Endothelial cell of umbilical vein (primary cell): ENCODE measurements around the gene BABAM2. TPM values are rescaled to one million over a fixed set of nuclear protein-coding genes. Genes with fewer than 3 reads are reported as not detected.

ENCODE experiments used
- BruUV-seq: library from RNA; stranded (reverse); fragments of 400-500 nt; replicated peaks from 2 replicates; lab custom pipeline; 2021; lab: Mats Ljungman, UMichigan
- CTCF ChIA-PET: fragments of 300-600, 350-600 bp; sonication (Branson Sonifier 250); formaldehyde crosslinking; loops from one replicate; lab custom pipeline; 2021; ENCODE audit warnings: antibody characterized with exemption, inconsistent platforms; lab: Charles Lee
- POLR2A ChIA-PET: fragments of 300-600, 350-600 bp; sonication (Branson Sonifier 250); formaldehyde crosslinking; loops from one replicate; lab custom pipeline; 2021; ENCODE audit warnings: antibody characterized with exemption, inconsistent platforms; lab: Charles Lee
- DNase-seq: peaks from one replicate; pipeline ENCODE4 v3.0.0-alpha.2; 2011; ENCODE audit warnings: low read depth, low spot score
- FAIRE-seq: peaks from 2 replicates; lab custom pipeline; 2011; peaks lifted over from hg19 to GRCh38; lab: Jason Lieb, UNC
- H2AFZ ChIP-seq: 2 replicates; pipeline ENCODE4 v1.6.0; 2012; ENCODE audit warnings: low read depth, low read length, control low read depth, inconsistent platforms
- H3K27ac ChIP-seq: 2 replicates; pipeline ENCODE4 v1.5.1; 2011; ENCODE audit warnings: low read depth, mild to moderate bottlenecking, control low read depth, low read length, moderate library complexity; ENCODE audit not compliant: insufficient read depth
- H3K27me3 ChIP-seq, 2 experiments: 2 replicates each; pipeline versions ENCODE4 v1.6.0 to v1.6.1; 2011; ENCODE audit warnings: low read length in 2 of 2, mixed read lengths in 1 of 2; ENCODE audit not compliant: control insufficient read depth in 2 of 2, insufficient read depth in 2 of 2
- H3K36me3 ChIP-seq, 2 experiments: 2 replicates in 1 of 2; 3 replicates in 1 of 2; pipeline ENCODE4 v1.5.1; 2011; ENCODE audit warnings: low read length in 2 of 2, mild to moderate bottlenecking in 1 of 2, moderate library complexity in 1 of 2; ENCODE audit not compliant: control insufficient read depth in 2 of 2, insufficient read depth in 2 of 2; ENCODE audit errors: extremely low read depth in 1 of 2
- H3K4me1 ChIP-seq: 3 replicates; pipeline ENCODE4 v1.5.1; 2011; ENCODE audit warnings: mild to moderate bottlenecking, low read length; ENCODE audit not compliant: control insufficient read depth, insufficient read depth; ENCODE audit errors: extremely low read depth
- H3K4me2 ChIP-seq: 2 replicates; pipeline ENCODE4 v1.6.1; 2011; ENCODE audit warnings: low read length, control low read depth, mixed read lengths; ENCODE audit not compliant: insufficient read depth
- H3K4me3 ChIP-seq, 3 experiments: fragments of 200-600 bp in 1 of 3; sonication (generic), shearing (Covaris generic) in 1 of 3; replicated peaks in 1 of 3; 2 replicates each; pipeline ENCODE4 v1.5.1; 2011 to 2016; ENCODE audit warnings: control low read depth in 3 of 3, low read length in 3 of 3, mild to moderate bottlenecking in 2 of 3, inconsistent platforms in 1 of 3, low read depth in 1 of 3, moderate library complexity in 1 of 3; ENCODE audit not compliant: insufficient read depth in 1 of 3
- H3K79me2 ChIP-seq: 2 replicates; pipeline ENCODE4 v1.6.0; 2012; ENCODE audit warnings: low read length, inconsistent platforms; ENCODE audit not compliant: control insufficient read depth, insufficient read depth
- H3K9ac ChIP-seq: replicated peaks from 2 replicates; pipeline ENCODE3; 2011; ENCODE audit warnings: low read length, control low read depth; ENCODE audit not compliant: insufficient read depth; ENCODE audit errors: extremely low read depth
- H3K9me1 ChIP-seq: replicated peaks from 3 replicates; pipeline ENCODE4 v1.6.0; 2011; ENCODE audit warnings: mild to moderate bottlenecking, low read length; ENCODE audit not compliant: control insufficient read depth, insufficient read depth; ENCODE audit errors: extremely low read depth
- H3K9me3 ChIP-seq: replicated peaks from 2 replicates; pipeline ENCODE4 v1.5.1; 2012; ENCODE audit warnings: low read length, inconsistent platforms; ENCODE audit not compliant: control insufficient read depth, insufficient read depth
- H4K20me1 ChIP-seq: replicated peaks from 2 replicates; pipeline ENCODE3; 2011; ENCODE audit warnings: mild to moderate bottlenecking, low read length; ENCODE audit not compliant: control insufficient read depth, insufficient read depth; ENCODE audit errors: extremely low read depth
- EZH2 ChIP-seq: IDR thresholded peaks from 2 replicates; pipeline ENCODE4 v1.6.1; 2012; ENCODE audit warnings: borderline replicate concordance, low read depth, mild to moderate bottlenecking, moderate library complexity, low read length, inconsistent platforms; ENCODE audit not compliant: severe bottlenecking
- FOS ChIP-seq: IDR thresholded peaks from 2 replicates; pipeline ENCODE4 v1.6.1; 2011; ENCODE audit warnings: mild to moderate bottlenecking, low read length, moderate library complexity, borderline replicate concordance; ENCODE audit not compliant: insufficient read depth
- GATA2 ChIP-seq: IDR thresholded peaks from 2 replicates; pipeline ENCODE4 v1.7.0; 2011; ENCODE audit warnings: low read depth, mild to moderate bottlenecking, moderate library complexity, mixed read lengths, low read length; ENCODE audit not compliant: insufficient read length, insufficient read depth
- JUN ChIP-seq: IDR thresholded peaks from 2 replicates; pipeline ENCODE4 v1.6.1; 2011; ENCODE audit warnings: borderline replicate concordance, low read depth; ENCODE audit not compliant: insufficient read length, insufficient read depth
- MYC ChIP-seq: IDR thresholded peaks from one replicate; pipeline ENCODE4 v1.6.1; 2011; ENCODE audit warnings: mild to moderate bottlenecking, low read depth, low read length
- POLR2A ChIP-seq: IDR thresholded peaks from 2 replicates; pipeline ENCODE4 v1.6.1; 2012; ENCODE audit warnings: low read depth, mild to moderate bottlenecking, control low read depth, low read length
- POLR2AphosphoS5 ChIP-seq: IDR thresholded peaks from 2 replicates; pipeline ENCODE4 v1.6.1; 2012; ENCODE audit warnings: low read depth, mild to moderate bottlenecking, control low read depth, low read length, moderate library complexity; ENCODE audit not compliant: insufficient read depth
- dilution Hi-C: fragments of 300-500 bp; cut with MboI; formaldehyde crosslinking; loops from one replicate; pipeline ENCODE4 v1.15.0; 2019; ENCODE audit warnings: low sequenced_read_pairs; ENCODE audit not compliant: extremely low pct_ligation_motif_present
- intact Hi-C: fragments of 100-400 bp; cut with micrococcal nuclease; formaldehyde crosslinking; loops from one replicate; pipeline ENCODE4 v1.10.0; 2022
- polyA plus RNA-seq, 4 experiments: library from polyadenylated mRNA; depleted of rRNA in 3 of 4; stranded (reverse) in 3 of 4; unstranded in 1 of 4; fragments of >200 nt; gene quantifications; 2 replicates each; pipeline versions ENCODE4 v1.2.1 to v1.2.3, GENCODE V29; 2011 to 2012; ENCODE audit warnings: missing spikeins in 1 of 4
- total RNA-seq: library from RNA; stranded (reverse); gene quantifications from 2 replicates; pipeline ENCODE4 v1.2.3, GENCODE V29; 2021
- TF ChIP-seq, protein P1 (sequence below), 2 donors: IDR thresholded peaks; 1 replicate in 1 of 2; 2 replicates in 1 of 2; pipeline ENCODE4 v1.5.1; 2011; ENCODE audit warnings: low read length in 2 of 2, mild to moderate bottlenecking in 2 of 2, moderate library complexity in 2 of 2, control low read depth in 1 of 2, inconsistent platforms in 1 of 2, low read depth in 1 of 2; ENCODE audit not compliant: insufficient read depth in 1 of 2; ENCODE audit errors: extremely low read depth in 1 of 2
- TF ChIP-seq, protein P2 (sequence below): IDR thresholded peaks from 2 replicates; pipeline ENCODE4 v1.6.1; 2011; ENCODE audit not compliant: insufficient read depth, insufficient read length

The BABAM2 gene
- total and polyA plus RNA-seq, 2 donors (not counting 3 experiments of a cell fraction or from before 2014, with no cell fraction given), result 19.9 to 27.6 TPM

DNA sequence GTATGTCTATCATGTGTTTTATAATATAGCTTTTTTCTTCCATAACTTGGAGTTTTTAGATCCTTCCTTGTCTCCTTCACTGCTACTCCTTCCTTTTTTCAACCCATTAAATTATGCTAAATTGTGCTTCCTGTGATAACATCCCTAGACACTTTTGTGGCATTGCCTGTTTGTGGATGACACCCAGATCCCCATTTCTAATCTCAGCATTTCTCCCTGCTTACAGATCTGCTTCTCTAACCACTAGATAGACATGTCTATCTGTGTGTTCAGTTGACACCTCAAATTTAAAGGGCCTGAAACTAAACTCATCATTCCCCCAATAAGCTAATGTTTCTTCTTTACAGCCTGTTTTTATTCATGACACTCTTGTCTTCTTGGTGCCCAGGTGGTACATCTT is 244.8 kb downstream of the BABAM2 start:
- H3K4me2 ChIP-seq, result no peak overlapping the region
- dilution Hi-C loops (no loop called here), intact Hi-C loops (no loop called here)
- no peak overlapping the region for H3K9ac ChIP-seq
- no peaks in the 10 kb centered on the region for H4K20me1 ChIP-seq
- POLR2A ChIA-PET, result no interaction called here
- no peak overlapping the region for H3K27ac ChIP-seq
- peaks cover 3% of the 10 kb centered on the region for H3K4me1 ChIP-seq
- TF ChIP-seq POLR2AphosphoS5, result no peak
- no peak for TF ChIP-seq GATA2
- TF ChIP-seq MYC, result no peak
- no peaks in the 10 kb centered on the region for H3K79me2 ChIP-seq
- CTCF ChIA-PET, result no interaction called here
- H3K9me1 ChIP-seq, result no peaks in the 10 kb centered on the region
- DNase-seq (no peak), FAIRE-seq (no peak)
- BruUV-seq, result no TSS peak
- H2AFZ ChIP-seq, result no peak overlapping the region
- H3K36me3 ChIP-seq, result no peaks in the 10 kb centered on the region
- H3K27me3 ChIP-seq, result no peaks in the 10 kb centered on the region
- no peaks in the 10 kb centered on the region for H3K9me3 ChIP-seq
- no peak overlapping the region for H3K4me3 ChIP-seq

DNA sequence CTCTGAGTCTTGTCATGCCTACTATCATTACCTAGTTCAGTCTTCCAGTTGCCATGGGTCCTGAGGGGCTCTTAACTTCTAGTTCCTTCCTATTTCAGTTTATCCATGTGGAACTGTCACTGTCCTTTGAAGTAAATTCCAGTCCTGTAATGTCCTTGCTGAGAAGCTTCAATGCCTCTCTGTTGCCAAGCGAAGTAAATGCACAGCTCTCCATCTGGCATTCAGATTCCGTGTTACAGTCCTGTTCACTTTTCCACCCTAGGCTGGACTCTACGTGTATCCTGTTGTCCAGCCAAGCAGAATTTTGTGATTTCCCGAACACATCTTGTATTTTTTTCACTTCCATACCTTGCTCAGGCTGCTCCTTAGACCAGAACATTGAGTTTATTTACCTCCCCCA is 245.3 kb downstream of the BABAM2 start:
- DNase-seq, result no peak
- H3K4me3 ChIP-seq, result no peak overlapping the region
- ChIA-PET CTCF (no interaction called here), POLR2A (no interaction called here)
- H3K4me2 ChIP-seq, result no peak overlapping the region
- dilution Hi-C loops (no loop called here), intact Hi-C loops (no loop called here)
- no peaks in the 10 kb centered on the region for H3K27me3 ChIP-seq
- no peak overlapping the region for H3K27ac ChIP-seq
- no peak overlapping the region for H3K9ac ChIP-seq
- H3K9me3 ChIP-seq, result no peaks in the 10 kb centered on the region
- H3K36me3 ChIP-seq, result no peaks in the 10 kb centered on the region
- no peak overlapping the region for H2AFZ ChIP-seq
- H3K79me2 ChIP-seq, result no peaks in the 10 kb centered on the region
- TF ChIP-seq JUN, result no peak
- TF ChIP-seq, protein P1, sequence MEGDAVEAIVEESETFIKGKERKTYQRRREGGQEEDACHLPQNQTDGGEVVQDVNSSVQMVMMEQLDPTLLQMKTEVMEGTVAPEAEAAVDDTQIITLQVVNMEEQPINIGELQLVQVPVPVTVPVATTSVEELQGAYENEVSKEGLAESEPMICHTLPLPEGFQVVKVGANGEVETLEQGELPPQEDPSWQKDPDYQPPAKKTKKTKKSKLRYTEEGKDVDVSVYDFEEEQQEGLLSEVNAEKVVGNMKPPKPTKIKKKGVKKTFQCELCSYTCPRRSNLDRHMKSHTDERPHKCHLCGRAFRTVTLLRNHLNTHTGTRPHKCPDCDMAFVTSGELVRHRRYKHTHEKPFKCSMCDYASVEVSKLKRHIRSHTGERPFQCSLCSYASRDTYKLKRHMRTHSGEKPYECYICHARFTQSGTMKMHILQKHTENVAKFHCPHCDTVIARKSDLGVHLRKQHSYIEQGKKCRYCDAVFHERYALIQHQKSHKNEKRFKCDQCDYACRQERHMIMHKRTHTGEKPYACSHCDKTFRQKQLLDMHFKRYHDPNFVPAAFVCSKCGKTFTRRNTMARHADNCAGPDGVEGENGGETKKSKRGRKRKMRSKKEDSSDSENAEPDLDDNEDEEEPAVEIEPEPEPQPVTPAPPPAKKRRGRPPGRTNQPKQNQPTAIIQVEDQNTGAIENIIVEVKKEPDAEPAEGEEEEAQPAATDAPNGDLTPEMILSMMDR (IDR thresholded peaks at IDR 0.05; ENCODE audit: extremely low read depth in 1 of 2, insufficient read depth in 1 of 2, low read depth in 1 of 2, low read length in 2 of 2), result no peak
- no peak for TF ChIP-seq POLR2A
- no peak for TF ChIP-seq FOS
- TF ChIP-seq EZH2, result no peak
- TF ChIP-seq, protein P2, sequence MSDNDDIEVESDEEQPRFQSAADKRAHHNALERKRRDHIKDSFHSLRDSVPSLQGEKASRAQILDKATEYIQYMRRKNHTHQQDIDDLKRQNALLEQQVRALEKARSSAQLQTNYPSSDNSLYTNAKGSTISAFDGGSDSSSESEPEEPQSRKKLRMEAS, result no peak
- no peak for TF ChIP-seq GATA2
- no peak for TF ChIP-seq MYC
- TF ChIP-seq POLR2AphosphoS5, result no peak
- H4K20me1 ChIP-seq, result no peaks in the 10 kb centered on the region
- no peak for FAIRE-seq
- peaks cover 3% of the 10 kb centered on the region for H3K4me1 ChIP-seq
- no peaks in the 10 kb centered on the region for H3K9me1 ChIP-seq
- BruUV-seq, result no TSS peak
